GM23338 (cell line): ENCODE measurements around the gene FSIP1. TPM values are rescaled to one million over a fixed set of nuclear protein-coding genes. Genes with fewer than 3 reads are reported as not detected.
A peak's percentile ranks its signal among the peaks of the same experiment; 100 is the strongest.

Experiments used
- ATAC-seq: fragments of 200-7000 bp; cut with Tn5 transposase; 3 replicates; pipeline ENCODE4 v1.9.1; 2020
- DNase-seq: peaks from one replicate; pipeline ENCODE4 v3.0.0-alpha.2; 2015; ENCODE audit warnings: low spot score
- H2AFZ ChIP-seq: fragments of 200-600 bp; sonication (generic); 2 replicates; pipeline ENCODE4 v1.8.0; 2016; ENCODE audit warnings: antibody characterized with exemption, mild to moderate bottlenecking, moderate library complexity
- H3F3A ChIP-seq: fragments of 200-600 bp; sonication (generic); replicated peaks from 2 replicates; pipeline ENCODE4 v1.8.0; 2017; ENCODE audit warnings: antibody characterized with exemption, mixed run types, low read depth
- H3K27ac ChIP-seq: fragments of 200-600 bp; sonication (generic); 2 replicates; pipeline ENCODE4 v1.6.1; 2016; ENCODE audit warnings: low read depth
- H3K27me3 ChIP-seq: fragments of 200-600 bp; sonication (generic); 2 replicates; pipeline ENCODE4 v1.8.0; 2016; ENCODE audit warnings: mild to moderate bottlenecking, mixed run types, moderate library complexity; ENCODE audit not compliant: insufficient read depth
- H3K36me3 ChIP-seq: fragments of 200-600 bp; sonication (generic); 2 replicates; pipeline ENCODE4 v1.8.0; 2016; ENCODE audit warnings: mild to moderate bottlenecking; ENCODE audit not compliant: insufficient read depth
- H3K4me1 ChIP-seq: fragments of 200-600 bp; sonication (generic); 2 replicates; pipeline ENCODE4 v1.8.0; 2016; ENCODE audit warnings: mild to moderate bottlenecking, moderate library complexity; ENCODE audit not compliant: insufficient read depth
- H3K4me2 ChIP-seq: fragments of 200-600 bp; sonication (generic); 2 replicates; pipeline ENCODE4 v1.7.1; 2017; ENCODE audit warnings: mixed run types
- H3K4me3 ChIP-seq: fragments of 200-600 bp; sonication (generic); 2 replicates; pipeline ENCODE4 v1.6.1; 2016; ENCODE audit warnings: mixed run types
- H3K79me2 ChIP-seq: fragments of 200-600 bp; sonication (generic); replicated peaks from 2 replicates; pipeline ENCODE4 v1.8.0; 2017; ENCODE audit warnings: mild to moderate bottlenecking; ENCODE audit not compliant: insufficient read depth
- H3K9me2 ChIP-seq: fragments of 200-600 bp; sonication (generic); 2 replicates; pipeline ENCODE4 v1.8.0; 2017; ENCODE audit not compliant: insufficient read depth
- H4K20me1 ChIP-seq: fragments of 200-600 bp; sonication (generic); replicated peaks from 2 replicates; pipeline ENCODE4 v1.8.0; 2017; ENCODE audit warnings: mild to moderate bottlenecking; ENCODE audit not compliant: insufficient read depth
- H3K27ac Mint-ChIP-seq: 2 replicates; pipeline ENCODE4 v1.8.0; 2020; ENCODE audit warnings: inconsistent platforms, mild to moderate bottlenecking, moderate library complexity, mixed read lengths
- H3K27me3 Mint-ChIP-seq: 3 replicates; pipeline ENCODE4 v1.8.0; 2022; ENCODE audit warnings: low read depth, mild to moderate bottlenecking, moderate library complexity, mixed read lengths, inconsistent platforms; ENCODE audit not compliant: insufficient read depth, poor library complexity
- H3K36me3 Mint-ChIP-seq: 3 replicates; pipeline ENCODE4 v1.8.0; 2021; ENCODE audit warnings: low read depth, mild to moderate bottlenecking, inconsistent platforms, moderate library complexity, mixed read lengths
- H3K4me1 Mint-ChIP-seq: 3 replicates; pipeline ENCODE4 v1.8.0; 2020; ENCODE audit warnings: mild to moderate bottlenecking, inconsistent platforms, mixed read lengths
- H3K4me3 Mint-ChIP-seq: 3 replicates; pipeline ENCODE4 v1.8.0; 2021; ENCODE audit warnings: moderate library complexity, mild to moderate bottlenecking, inconsistent platforms, mixed read lengths
- H3K9me3 Mint-ChIP-seq: 3 replicates; pipeline ENCODE4 v1.8.0; 2020; ENCODE audit warnings: moderate library complexity, mild to moderate bottlenecking, inconsistent platforms, mixed read lengths
- CREB1 ChIP-seq: fragments of 250-450 bp; sonication (Bioruptor Pico); IDR thresholded peaks from 2 replicates; pipeline ENCODE4 v1.5.0; 2020; ENCODE audit warnings: low read depth, mild to moderate bottlenecking, moderate library complexity
- ETS1 ChIP-seq: IDR thresholded peaks from 2 replicates; pipeline ENCODE4 v1.6.1; 2016; ENCODE audit warnings: antibody characterized with exemption
- EZH2 ChIP-seq: fragments of 200-600 bp; sonication (generic); IDR thresholded peaks from one replicate; pipeline ENCODE4 v1.8.0; 2017; ENCODE audit warnings: antibody characterized with exemption, mild to moderate bottlenecking, low read depth; ENCODE audit not compliant: unreplicated experiment
- EZH2phosphoT487 ChIP-seq: fragments of 200-600 bp; sonication (generic); IDR thresholded peaks from one replicate; pipeline ENCODE4 v1.8.1; 2018; ENCODE audit warnings: antibody characterized with exemption; ENCODE audit not compliant: unreplicated experiment
- JUNB ChIP-seq: IDR thresholded peaks from one replicate; pipeline ENCODE4 v1.6.1; 2016; ENCODE audit warnings: antibody characterized with exemption; ENCODE audit not compliant: unreplicated experiment
- NANOG ChIP-seq: IDR thresholded peaks from 2 replicates; pipeline ENCODE4 v1.6.1; 2016; ENCODE audit warnings: antibody characterized with exemption, borderline replicate concordance
- POLR2AphosphoS5 ChIP-seq: IDR thresholded peaks from 2 replicates; pipeline ENCODE4 v1.6.1; 2016; ENCODE audit warnings: antibody characterized with exemption, low read depth
- REST ChIP-seq: IDR thresholded peaks from one replicate; pipeline ENCODE4 v1.6.1; 2018; ENCODE audit warnings: antibody characterized with exemption; ENCODE audit not compliant: unreplicated experiment
- STAT1 ChIP-seq: IDR thresholded peaks from one replicate; pipeline ENCODE4 v1.6.1; 2016; ENCODE audit warnings: antibody characterized with exemption; ENCODE audit not compliant: unreplicated experiment
- ZNF114 ChIP-seq: fragments of 250-450 bp; sonication (Bioruptor Pico); IDR thresholded peaks from 2 replicates; pipeline ENCODE4 v1.5.0; 2020; ENCODE audit warnings: mild to moderate bottlenecking, moderate library complexity
- ZNF331 ChIP-seq: fragments of 250-450 bp; sonication (Bioruptor Pico); IDR thresholded peaks from 2 replicates; pipeline ENCODE4 v1.5.0; 2020; ENCODE audit warnings: low read depth, mild to moderate bottlenecking, moderate library complexity
- polyA plus RNA-seq: library from polyadenylated mRNA; unstranded; fragments of >200 nt; fragmentation: Nextera tagmentation; extraction: Ambion mirVana; gene quantifications from 2 replicates; pipeline ENCODE4 v1.2.1, GENCODE V29; 2016
- total RNA-seq: library from RNA; depleted of rRNA; stranded (reverse); fragments of >200 nt; shearing (Covaris generic); gene quantifications from 2 replicates; pipeline ENCODE4 v1.2.3, GENCODE V29; 2014
- TF ChIP-seq, protein P1 (sequence below): fragments of 250-450 bp; sonication (Bioruptor Pico); IDR thresholded peaks from 2 replicates; pipeline ENCODE4 v1.5.0; 2020; ENCODE audit warnings: mild to moderate bottlenecking, moderate library complexity
- TF ChIP-seq, protein P2 (sequence below), 2 experiments: fragments of 200-600 bp in 1 of 2; sonication (generic) in 1 of 2; conservative IDR thresholded peaks; 2 replicates each; pipeline versions ENCODE4 v1.5.1 to v1.6.1; 2016 to 2017; ENCODE audit warnings: antibody characterized with exemption in 2 of 2, low read depth in 2 of 2, mild to moderate bottlenecking in 2 of 2, moderate library complexity in 1 of 2

FSIP1 gene
- total and polyA plus RNA-seq, 2 experiments from 2014 or later: 0.92 to 2.1 TPM

DNA sequence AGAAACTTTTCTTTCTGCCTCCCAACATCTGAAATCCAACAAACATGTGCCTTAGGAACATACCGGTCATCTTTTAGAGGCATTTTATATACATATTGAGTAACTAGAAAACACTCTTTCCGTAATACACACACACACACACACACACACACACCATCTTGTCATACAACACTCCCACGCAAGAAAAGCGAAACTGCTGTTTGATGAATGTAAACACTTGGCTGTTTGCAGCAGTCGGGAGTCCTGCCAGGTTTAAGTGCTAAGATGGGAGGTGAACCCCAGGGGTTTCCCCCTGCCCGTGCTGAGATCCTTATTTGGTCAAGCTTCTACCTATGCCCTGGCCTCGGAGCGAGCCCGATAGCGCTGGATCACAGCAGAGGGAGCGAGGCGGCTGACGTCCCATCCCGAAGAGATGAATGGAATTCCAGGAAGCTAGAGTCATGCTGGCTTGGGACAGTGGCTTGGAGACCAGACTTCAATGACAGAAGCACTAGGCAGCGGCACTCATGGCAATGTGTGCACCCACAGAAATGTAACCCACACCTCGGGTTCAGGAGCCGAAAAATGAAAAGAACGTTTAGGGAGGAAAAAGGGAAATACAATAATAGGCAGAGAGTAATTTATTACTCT, 203.0 kb downstream of the FSIP1 start:
- H3K27ac Mint-ChIP-seq: peak overlapping the region; percentile 97
- Histone ChIP-seq H3F3A (no peaks in the 10 kb centered on the region), H3K27me3 (peaks cover 10% of the 10 kb centered on the region; the same call in 1 of the 2 replicates), H3K4me3 (peak overlapping the region; percentile 78), H3K36me3 (peaks cover 17% of the 10 kb centered on the region), H3K79me2 (peaks cover 20% of the 10 kb centered on the region), H3K27ac (peak overlapping the region; percentile 80; the same call in 1 of the 2 replicates), H2AFZ (no peak overlapping the region), H3K4me2 (peak overlapping the region; percentile 84), H3K4me1 (peaks cover 19% of the 10 kb centered on the region), H3K9me2 (0 out of 2 replicates have a peak, but pooled peaks cover 9% of the 10 kb centered on the region), H4K20me1 (no peaks in the 10 kb centered on the region)
- H3K36me3 Mint-ChIP-seq: peaks cover 36% of the 10 kb centered on the region
- H3K4me3 Mint-ChIP-seq: peak overlapping the region; percentile 91
- DNase-seq: peak; percentile 97
- ATAC-seq: peak; percentile 68
- no peaks in the 10 kb centered on the region for H3K9me3 Mint-ChIP-seq
- peak; percentile 64 for TF ChIP-seq CREB1 (CRISPR knock-in tag)
- TF ChIP-seq ZNF114 (CRISPR knock-in tag): no peak
- TF ChIP-seq POLR2AphosphoS5: no peak
- no peak for TF ChIP-seq EZH2phosphoT487
- TF ChIP-seq NANOG: no peak
- no peak for TF ChIP-seq STAT1
- TF ChIP-seq, protein P1, sequence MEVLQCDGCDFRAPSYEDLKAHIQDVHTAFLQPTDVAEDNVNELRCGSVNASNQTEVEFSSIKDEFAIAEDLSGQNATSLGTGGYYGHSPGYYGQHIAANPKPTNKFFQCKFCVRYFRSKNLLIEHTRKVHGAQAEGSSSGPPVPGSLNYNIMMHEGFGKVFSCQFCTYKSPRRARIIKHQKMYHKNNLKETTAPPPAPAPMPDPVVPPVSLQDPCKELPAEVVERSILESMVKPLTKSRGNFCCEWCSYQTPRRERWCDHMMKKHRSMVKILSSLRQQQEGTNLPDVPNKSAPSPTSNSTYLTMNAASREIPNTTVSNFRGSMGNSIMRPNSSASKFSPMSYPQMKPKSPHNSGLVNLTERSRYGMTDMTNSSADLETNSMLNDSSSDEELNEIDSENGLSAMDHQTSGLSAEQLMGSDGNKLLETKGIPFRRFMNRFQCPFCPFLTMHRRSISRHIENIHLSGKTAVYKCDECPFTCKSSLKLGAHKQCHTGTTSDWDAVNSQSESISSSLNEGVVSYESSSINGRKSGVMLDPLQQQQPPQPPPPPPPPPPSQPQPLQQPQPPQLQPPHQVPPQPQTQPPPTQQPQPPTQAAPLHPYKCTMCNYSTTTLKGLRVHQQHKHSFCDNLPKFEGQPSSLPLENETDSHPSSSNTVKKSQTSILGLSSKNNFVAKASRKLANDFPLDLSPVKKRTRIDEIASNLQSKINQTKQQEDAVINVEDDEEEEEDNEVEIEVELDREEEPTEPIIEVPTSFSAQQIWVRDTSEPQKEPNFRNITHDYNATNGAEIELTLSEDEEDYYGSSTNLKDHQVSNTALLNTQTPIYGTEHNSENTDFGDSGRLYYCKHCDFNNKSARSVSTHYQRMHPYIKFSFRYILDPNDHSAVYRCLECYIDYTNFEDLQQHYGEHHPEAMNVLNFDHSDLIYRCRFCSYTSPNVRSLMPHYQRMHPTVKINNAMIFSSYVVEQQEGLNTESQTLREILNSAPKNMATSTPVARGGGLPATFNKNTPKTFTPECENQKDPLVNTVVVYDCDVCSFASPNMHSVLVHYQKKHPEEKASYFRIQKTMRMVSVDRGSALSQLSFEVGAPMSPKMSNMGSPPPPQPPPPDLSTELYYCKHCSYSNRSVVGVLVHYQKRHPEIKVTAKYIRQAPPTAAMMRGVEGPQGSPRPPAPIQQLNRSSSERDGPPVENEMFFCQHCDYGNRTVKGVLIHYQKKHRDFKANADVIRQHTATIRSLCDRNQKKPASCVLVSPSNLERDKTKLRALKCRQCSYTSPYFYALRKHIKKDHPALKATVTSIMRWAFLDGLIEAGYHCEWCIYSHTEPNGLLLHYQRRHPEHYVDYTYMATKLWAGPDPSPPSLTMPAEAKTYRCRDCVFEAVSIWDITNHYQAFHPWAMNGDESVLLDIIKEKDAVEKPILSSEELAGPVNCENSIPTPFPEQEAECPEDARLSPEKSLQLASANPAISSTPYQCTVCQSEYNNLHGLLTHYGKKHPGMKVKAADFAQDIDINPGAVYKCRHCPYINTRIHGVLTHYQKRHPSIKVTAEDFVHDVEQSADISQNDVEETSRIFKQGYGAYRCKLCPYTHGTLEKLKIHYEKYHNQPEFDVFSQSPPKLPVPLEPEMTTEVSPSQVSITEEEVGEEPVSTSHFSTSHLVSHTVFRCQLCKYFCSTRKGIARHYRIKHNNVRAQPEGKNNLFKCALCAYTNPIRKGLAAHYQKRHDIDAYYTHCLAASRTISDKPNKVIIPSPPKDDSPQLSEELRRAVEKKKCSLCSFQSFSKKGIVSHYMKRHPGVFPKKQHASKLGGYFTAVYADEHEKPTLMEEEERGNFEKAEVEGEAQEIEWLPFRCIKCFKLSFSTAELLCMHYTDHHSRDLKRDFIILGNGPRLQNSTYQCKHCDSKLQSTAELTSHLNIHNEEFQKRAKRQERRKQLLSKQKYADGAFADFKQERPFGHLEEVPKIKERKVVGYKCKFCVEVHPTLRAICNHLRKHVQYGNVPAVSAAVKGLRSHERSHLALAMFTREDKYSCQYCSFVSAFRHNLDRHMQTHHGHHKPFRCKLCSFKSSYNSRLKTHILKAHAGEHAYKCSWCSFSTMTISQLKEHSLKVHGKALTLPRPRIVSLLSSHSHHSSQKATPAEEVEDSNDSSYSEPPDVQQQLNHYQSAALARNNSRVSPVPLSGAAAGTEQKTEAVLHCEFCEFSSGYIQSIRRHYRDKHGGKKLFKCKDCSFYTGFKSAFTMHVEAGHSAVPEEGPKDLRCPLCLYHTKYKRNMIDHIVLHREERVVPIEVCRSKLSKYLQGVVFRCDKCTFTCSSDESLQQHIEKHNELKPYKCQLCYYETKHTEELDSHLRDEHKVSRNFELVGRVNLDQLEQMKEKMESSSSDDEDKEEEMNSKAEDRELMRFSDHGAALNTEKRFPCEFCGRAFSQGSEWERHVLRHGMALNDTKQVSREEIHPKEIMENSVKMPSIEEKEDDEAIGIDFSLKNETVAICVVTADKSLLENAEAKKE: peak; percentile 5; the same call in 1 of the 2 replicates
- TF ChIP-seq, protein P2, sequence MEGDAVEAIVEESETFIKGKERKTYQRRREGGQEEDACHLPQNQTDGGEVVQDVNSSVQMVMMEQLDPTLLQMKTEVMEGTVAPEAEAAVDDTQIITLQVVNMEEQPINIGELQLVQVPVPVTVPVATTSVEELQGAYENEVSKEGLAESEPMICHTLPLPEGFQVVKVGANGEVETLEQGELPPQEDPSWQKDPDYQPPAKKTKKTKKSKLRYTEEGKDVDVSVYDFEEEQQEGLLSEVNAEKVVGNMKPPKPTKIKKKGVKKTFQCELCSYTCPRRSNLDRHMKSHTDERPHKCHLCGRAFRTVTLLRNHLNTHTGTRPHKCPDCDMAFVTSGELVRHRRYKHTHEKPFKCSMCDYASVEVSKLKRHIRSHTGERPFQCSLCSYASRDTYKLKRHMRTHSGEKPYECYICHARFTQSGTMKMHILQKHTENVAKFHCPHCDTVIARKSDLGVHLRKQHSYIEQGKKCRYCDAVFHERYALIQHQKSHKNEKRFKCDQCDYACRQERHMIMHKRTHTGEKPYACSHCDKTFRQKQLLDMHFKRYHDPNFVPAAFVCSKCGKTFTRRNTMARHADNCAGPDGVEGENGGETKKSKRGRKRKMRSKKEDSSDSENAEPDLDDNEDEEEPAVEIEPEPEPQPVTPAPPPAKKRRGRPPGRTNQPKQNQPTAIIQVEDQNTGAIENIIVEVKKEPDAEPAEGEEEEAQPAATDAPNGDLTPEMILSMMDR (conservative IDR thresholded peaks at IDR 0.05; ENCODE audit: low read depth in 2 of 2): no peak
- TF ChIP-seq ETS1: no peak
- TF ChIP-seq JUNB: no peak
- no peak for TF ChIP-seq EZH2
- TF ChIP-seq ZNF331 (CRISPR knock-in tag): no peak
- TF ChIP-seq REST: no peak
- H3K27me3 Mint-ChIP-seq: peaks cover 15% of the 10 kb centered on the region
- H3K4me1 Mint-ChIP-seq: peaks cover 36% of the 10 kb centered on the region
